ENCODE data around the gene ZBTB7C.

Gene ZBTB7C

DNA sequence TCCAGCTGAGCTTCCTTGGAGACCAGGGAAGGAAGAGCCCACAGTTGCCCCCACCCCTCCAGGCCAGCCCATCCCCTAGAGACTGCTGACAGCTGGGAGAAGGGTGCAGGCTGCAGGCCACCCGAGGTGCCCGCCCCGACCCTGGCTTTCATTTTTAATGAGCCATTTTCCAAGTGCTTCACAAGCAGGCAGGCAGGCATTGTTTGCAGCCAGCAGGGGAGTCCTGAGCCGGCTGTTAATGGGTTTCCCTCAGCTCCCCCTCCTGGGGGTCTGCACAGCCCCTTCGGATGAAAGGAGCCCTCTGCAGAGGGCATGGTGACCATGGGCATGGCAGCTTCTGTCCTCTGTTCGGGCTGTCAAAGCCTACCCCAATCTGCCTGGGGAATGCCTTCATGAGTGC, 94.5 kb downstream of the ZBTB7C start:
- DNase-seq (ENCODE audit: insufficient read length, low spot score) (no peak), FAIRE-seq (no peak)
- TF ChIP-seq TAF1 (IDR thresholded peaks at IDR 0.05; ENCODE audit: low read depth, low read length), result no peak
- no peak for TF ChIP-seq POU2F2 (IDR thresholded peaks at IDR 0.05; ENCODE audit: low read depth, low read length)
- TF ChIP-seq SPI1 (IDR thresholded peaks at IDR 0.05; ENCODE audit: low read depth, low read length), result no peak
- TF ChIP-seq PAX5 (IDR thresholded peaks at IDR 0.05; ENCODE audit: insufficient read depth, low read length, severe bottlenecking), result no peak
- TF ChIP-seq POLR2AphosphoS5 (IDR thresholded peaks at IDR 0.05; ENCODE audit: low read depth, low read length), result no peak

- TF ChIP-seq POLR2AphosphoS5 (IDR thresholded peaks at IDR 0.05; ENCODE audit: low read depth, low read length) (no peak), PAX5 (IDR thresholded peaks at IDR 0.05; ENCODE audit: insufficient read depth, low read length, severe bottlenecking) (no peak), TAF1 (IDR thresholded peaks at IDR 0.05; ENCODE audit: low read depth, low read length) (no peak), POLR2A (IDR thresholded peaks at IDR 0.05; ENCODE audit: low read depth, low read length) (no peak), POU2F2 (IDR thresholded peaks at IDR 0.05; ENCODE audit: low read depth, low read length) (no peak), SPI1 (IDR thresholded peaks at IDR 0.05; ENCODE audit: low read depth, low read length) (no peak)
- no peak for DNase-seq (ENCODE audit: insufficient read length, low spot score)
- FAIRE-seq, result no peak
Observed at GRCh38 chr18:48313792-48314191, 95.4 kb downstream of the ZBTB7C start.

- DNase-seq (ENCODE audit: insufficient read length, low spot score) (no peak), FAIRE-seq (no peak)
- TF ChIP-seq POLR2AphosphoS5 (IDR thresholded peaks at IDR 0.05; ENCODE audit: low read depth, low read length) (no peak), TAF1 (IDR thresholded peaks at IDR 0.05; ENCODE audit: low read depth, low read length) (no peak), PAX5 (IDR thresholded peaks at IDR 0.05; ENCODE audit: insufficient read depth, low read length, severe bottlenecking) (no peak), POLR2A (IDR thresholded peaks at IDR 0.05; ENCODE audit: low read depth, low read length) (no peak), SPI1 (IDR thresholded peaks at IDR 0.05; ENCODE audit: low read depth, low read length) (no peak), POU2F2 (IDR thresholded peaks at IDR 0.05; ENCODE audit: low read depth, low read length) (no peak)
Observed at GRCh38 chr18:48312066-48312465, 97.1 kb downstream of the ZBTB7C start.

GRCh38 chr18:48310999-48311398, 98.2 kb downstream of the ZBTB7C start:
- FAIRE-seq (no peak), DNase-seq (ENCODE audit: insufficient read length, low spot score) (no peak)
- TF ChIP-seq SPI1 (IDR thresholded peaks at IDR 0.05; ENCODE audit: low read depth, low read length) (no peak), POLR2AphosphoS5 (IDR thresholded peaks at IDR 0.05; ENCODE audit: low read depth, low read length) (no peak), POU2F2 (IDR thresholded peaks at IDR 0.05; ENCODE audit: low read depth, low read length) (no peak), TAF1 (IDR thresholded peaks at IDR 0.05; ENCODE audit: low read depth, low read length) (no peak), POLR2A (IDR thresholded peaks at IDR 0.05; ENCODE audit: low read depth, low read length) (no peak), PAX5 (IDR thresholded peaks at IDR 0.05; ENCODE audit: insufficient read depth, low read length, severe bottlenecking) (no peak)

GRCh38 chr18:48310353-48310752, 98.8 kb downstream of the ZBTB7C start:
- TF ChIP-seq POU2F2 (IDR thresholded peaks at IDR 0.05; ENCODE audit: low read depth, low read length), result no peak
- TF ChIP-seq TAF1 (IDR thresholded peaks at IDR 0.05; ENCODE audit: low read depth, low read length), result no peak
- no peak for TF ChIP-seq POLR2A (IDR thresholded peaks at IDR 0.05; ENCODE audit: low read depth, low read length)
- TF ChIP-seq POLR2AphosphoS5 (IDR thresholded peaks at IDR 0.05; ENCODE audit: low read depth, low read length), result no peak
- TF ChIP-seq PAX5 (IDR thresholded peaks at IDR 0.05; ENCODE audit: insufficient read depth, low read length, severe bottlenecking), result no peak
- TF ChIP-seq SPI1 (IDR thresholded peaks at IDR 0.05; ENCODE audit: low read depth, low read length), result no peak
- FAIRE-seq, result no peak
- DNase-seq (ENCODE audit: insufficient read length, low spot score), result no peak

DNA sequence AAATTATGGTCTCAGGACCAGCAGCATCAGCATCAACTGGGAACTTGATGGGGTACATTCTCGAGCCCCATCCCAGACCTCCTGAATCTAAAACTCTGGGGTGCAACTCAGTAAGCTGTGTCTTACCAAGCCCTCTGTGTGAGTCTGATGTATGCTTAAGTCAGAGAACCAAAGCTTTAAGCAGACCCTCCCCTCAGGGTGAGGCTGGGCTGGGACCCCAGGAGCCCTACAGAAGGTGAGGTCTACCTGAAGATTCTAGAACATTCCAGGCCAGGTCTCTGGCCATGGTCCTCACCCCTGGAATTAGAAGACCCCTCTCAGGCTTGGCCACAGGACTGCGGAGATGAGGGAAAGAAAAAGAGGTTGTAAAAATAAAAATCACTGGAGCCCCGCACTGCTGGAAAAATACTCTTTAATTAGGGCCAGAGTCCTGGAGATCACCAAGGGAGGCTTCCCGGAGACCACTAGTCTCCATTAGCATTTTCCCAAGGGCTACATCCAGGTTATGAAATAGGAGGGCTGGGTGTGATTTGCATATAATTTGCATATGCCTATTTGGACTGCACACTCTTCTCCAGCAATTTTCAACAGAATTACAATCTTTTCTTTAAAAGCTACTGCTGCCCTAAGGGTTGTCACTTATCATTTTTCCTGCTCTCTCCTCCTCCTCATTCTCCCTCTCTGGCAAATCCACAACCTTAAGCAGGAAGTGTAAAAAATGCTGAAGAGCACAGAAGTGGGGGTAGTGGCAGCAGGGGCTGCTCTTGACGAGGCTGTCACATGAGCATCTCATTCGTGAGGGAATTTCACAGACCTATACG, 100.2 kb downstream of the ZBTB7C start:
- FAIRE-seq (no peak), DNase-seq (ENCODE audit: insufficient read length, low spot score) (no peak)
- TF ChIP-seq POLR2A (IDR thresholded peaks at IDR 0.05; ENCODE audit: low read depth, low read length) (no peak), TAF1 (IDR thresholded peaks at IDR 0.05; ENCODE audit: low read depth, low read length) (no peak), PAX5 (IDR thresholded peaks at IDR 0.05; ENCODE audit: insufficient read depth, low read length, severe bottlenecking) (no peak), POLR2AphosphoS5 (IDR thresholded peaks at IDR 0.05; ENCODE audit: low read depth, low read length) (no peak), POU2F2 (IDR thresholded peaks at IDR 0.05; ENCODE audit: low read depth, low read length) (no peak), SPI1 (IDR thresholded peaks at IDR 0.05; ENCODE audit: low read depth, low read length) (no peak)

DNA sequence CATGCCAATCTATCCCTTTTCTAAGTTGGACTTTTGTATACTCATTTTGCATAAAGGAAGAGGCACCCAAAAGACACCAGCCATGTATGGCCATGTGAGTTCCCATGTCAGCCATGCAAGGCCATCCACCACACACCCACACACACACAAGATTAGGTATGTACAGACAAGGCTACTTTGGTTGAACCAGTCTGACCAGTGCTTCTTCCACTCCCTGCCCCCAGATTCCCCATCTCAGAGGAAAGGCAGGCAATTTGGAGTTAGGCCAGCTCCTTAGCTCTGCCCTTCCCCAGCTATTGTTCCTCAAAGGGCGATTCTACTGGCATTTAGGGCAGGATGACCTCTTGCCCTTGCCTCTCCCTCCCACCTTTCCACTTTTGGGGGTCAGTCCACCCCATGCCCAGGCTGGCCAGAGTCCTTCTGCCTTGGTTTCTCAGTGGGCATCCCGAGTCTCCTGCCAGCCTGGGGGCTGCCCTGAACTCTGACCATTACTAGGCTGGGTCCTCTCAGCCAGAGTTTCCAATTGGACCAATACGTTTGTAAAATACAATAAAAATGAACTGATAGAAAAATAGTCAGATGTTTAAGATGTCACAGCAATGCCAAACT, 101.1 kb downstream of the ZBTB7C start:
- FAIRE-seq (no peak), DNase-seq (ENCODE audit: insufficient read length, low spot score) (no peak)
- no peak for TF ChIP-seq POLR2AphosphoS5 (IDR thresholded peaks at IDR 0.05; ENCODE audit: low read depth, low read length)
- no peak for TF ChIP-seq TAF1 (IDR thresholded peaks at IDR 0.05; ENCODE audit: low read depth, low read length)

- TF ChIP-seq SPI1 (IDR thresholded peaks at IDR 0.05; ENCODE audit: low read depth, low read length) (no peak), TAF1 (IDR thresholded peaks at IDR 0.05; ENCODE audit: low read depth, low read length) (no peak), PAX5 (IDR thresholded peaks at IDR 0.05; ENCODE audit: insufficient read depth, low read length, severe bottlenecking) (no peak), POLR2A (IDR thresholded peaks at IDR 0.05; ENCODE audit: low read depth, low read length) (no peak), POU2F2 (IDR thresholded peaks at IDR 0.05; ENCODE audit: low read depth, low read length) (no peak), POLR2AphosphoS5 (IDR thresholded peaks at IDR 0.05; ENCODE audit: low read depth, low read length) (no peak)
- FAIRE-seq, result no peak
- DNase-seq (ENCODE audit: insufficient read length, low spot score), result no peak
Observed at GRCh38 chr18:48306838-48307237, 102.3 kb downstream of the ZBTB7C start.

- no peak for DNase-seq (ENCODE audit: insufficient read length, low spot score)
- TF ChIP-seq TAF1 (IDR thresholded peaks at IDR 0.05; ENCODE audit: low read depth, low read length), result no peak
- TF ChIP-seq POU2F2 (IDR thresholded peaks at IDR 0.05; ENCODE audit: low read depth, low read length), result no peak
- no peak for TF ChIP-seq PAX5 (IDR thresholded peaks at IDR 0.05; ENCODE audit: insufficient read depth, low read length, severe bottlenecking)
- TF ChIP-seq POLR2A (IDR thresholded peaks at IDR 0.05; ENCODE audit: low read depth, low read length), result no peak
- TF ChIP-seq POLR2AphosphoS5 (IDR thresholded peaks at IDR 0.05; ENCODE audit: low read depth, low read length), result no peak
- TF ChIP-seq SPI1 (IDR thresholded peaks at IDR 0.05; ENCODE audit: low read depth, low read length), result no peak
- no peak for FAIRE-seq
Observed at GRCh38 chr18:48304906-48305693, 104.1 kb downstream of the ZBTB7C start.

Data from GM12891 (cell line).